Body of pancreas (tissue), 4 donors: ENCODE data around the gene SOX5.

Source experiments
- CTCF ChIP-seq, 7 experiments: fragments of 450-650 bp in 4 of 7; fragments of 200-600 bp in 3 of 7; sonication (generic) in 3 of 7; IDR thresholded peaks; one replicate each; pipeline ENCODE4 v1.5.1; 2016 to 2019; ENCODE audit warnings: antibody characterized with exemption in 7 of 7
- POLR2A ChIP-seq, 3 donors: fragments of 450-650 bp; IDR thresholded peaks; one replicate each; pipeline ENCODE4 v1.6.1; 2016; ENCODE audit warnings: antibody characterized with exemption in 3 of 3, mild to moderate bottlenecking in 2 of 3

DNA sequence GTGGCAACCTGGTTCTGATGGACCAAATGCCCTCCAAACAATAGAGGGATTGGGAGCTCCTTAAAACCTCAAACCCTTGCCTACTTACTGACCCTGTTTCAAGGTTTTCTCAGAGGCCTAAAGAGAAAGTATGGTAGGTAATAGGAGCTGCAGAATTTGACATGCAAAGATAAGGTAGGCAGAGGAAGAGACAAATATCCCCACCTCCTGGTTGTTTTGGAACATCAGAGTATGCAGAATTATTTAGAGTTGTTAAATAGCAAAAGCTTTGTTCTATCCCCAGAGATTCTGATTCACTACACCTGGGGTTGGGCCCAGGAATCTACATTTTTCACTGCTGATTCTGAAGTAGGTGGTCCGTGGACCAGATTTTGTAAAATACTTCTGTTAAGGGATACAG lies 421.2 kb downstream of the SOX5 start:
- TF ChIP-seq CTCF (IDR thresholded peaks at IDR 0.05) (no peak), POLR2A (IDR thresholded peaks at IDR 0.05) (no peak)
